Bronchial epithelial cell (primary cell): ENCODE measurements around the gene SOD1. TPM values are rescaled to one million over a fixed set of nuclear protein-coding genes. Genes with fewer than 3 reads are reported as not detected.
"Not testable (repeated sequence)": the region's sequence is repeated elsewhere in the genome, so short reads cannot be mapped to it uniquely, and the experiment has no call there.

Experiments used
- DNase-seq: peaks from one replicate; pipeline ENCODE4 v3.0.0-alpha.2; 2010; ENCODE audit warnings: low read depth
- FAIRE-seq: peaks from 2 replicates; lab custom pipeline; 2011; peaks lifted over from hg19 to GRCh38; lab: Jason Lieb, UNC
- H3K27me3 ChIP-seq: 2 replicates; pipeline ENCODE4 v1.5.1; 2011; ENCODE audit warnings: low read length; ENCODE audit not compliant: control insufficient read depth, insufficient read depth
- H3K36me3 ChIP-seq: 2 replicates; pipeline ENCODE4 v1.5.1; 2011; ENCODE audit warnings: low read length; ENCODE audit not compliant: control insufficient read depth, insufficient read depth
- H3K4me3 ChIP-seq: 2 replicates; pipeline ENCODE4 v1.5.1; 2011; ENCODE audit warnings: mild to moderate bottlenecking, low read depth, low read length, control low read depth
- CTCF ChIP-seq: IDR thresholded peaks from 2 replicates; pipeline ENCODE4 v1.5.1; 2011; ENCODE audit warnings: mild to moderate bottlenecking, moderate library complexity, low read length, control low read depth, inconsistent platforms; ENCODE audit not compliant: insufficient read depth, severe bottlenecking
- total RNA-seq: library from RNA; depleted of rRNA; stranded (reverse); fragments of >200 nt; gene quantifications from 2 replicates; pipeline ENCODE4 v1.2.1, GENCODE V29; 2014

The SOD1 gene
- total RNA-seq, 1 donor from 2014 or later: 154 TPM

DNA sequence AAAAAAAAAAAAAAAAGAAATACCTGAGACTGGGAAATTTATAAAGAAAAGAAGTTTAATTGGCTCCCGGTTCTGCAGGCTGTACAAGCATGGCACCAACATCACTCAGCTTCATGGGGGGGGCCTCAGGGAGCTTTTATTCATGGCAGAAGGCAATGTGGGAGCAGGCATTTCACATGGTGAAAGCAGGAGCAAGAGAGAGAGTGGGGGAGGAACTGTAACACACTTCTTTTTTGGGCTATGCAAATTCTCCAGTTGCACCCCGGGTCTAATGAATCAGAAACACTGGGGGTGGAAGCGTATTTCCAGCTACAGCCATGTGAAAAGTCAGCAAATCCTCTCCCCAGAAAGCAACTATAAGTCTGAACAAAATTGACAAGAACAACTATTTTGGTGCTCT is 11.8 kb upstream of the SOD1 start:
- no peak for TF ChIP-seq CTCF
- DNase-seq (no peak), FAIRE-seq (no peak)
- no peaks in the 10 kb centered on the region for H3K36me3 ChIP-seq
- H3K27me3 ChIP-seq: no peaks in the 10 kb centered on the region
- H3K4me3 ChIP-seq: no peak overlapping the region

DNA sequence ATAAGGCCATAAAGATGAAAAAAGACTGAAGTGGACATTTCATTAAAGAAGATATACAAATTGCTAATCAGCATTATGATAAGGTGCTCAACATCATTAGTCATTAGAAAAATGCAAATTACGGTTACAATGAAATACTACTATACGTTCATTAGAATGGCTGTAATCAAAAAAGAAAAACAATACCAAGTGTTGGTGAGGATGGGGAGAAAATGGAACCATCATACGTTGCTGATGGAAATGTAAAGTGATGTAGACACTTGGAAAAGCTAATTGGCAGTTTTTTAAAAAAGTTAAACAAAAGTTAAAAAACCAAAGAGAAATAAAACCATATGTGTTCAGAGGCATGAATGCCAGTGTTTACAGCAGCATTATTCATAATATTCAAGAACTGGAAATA is 8.6 kb upstream of the SOD1 start:
- TF ChIP-seq CTCF: no peak
- FAIRE-seq (no peak), DNase-seq (no peak)
- H3K36me3 ChIP-seq: no peaks in the 10 kb centered on the region
- no peaks in the 10 kb centered on the region for H3K27me3 ChIP-seq
- no peak overlapping the region for H3K4me3 ChIP-seq

GRCh38 chr21:31651491-31651890 is 8.0 kb upstream of the SOD1 start:
- DNase-seq, H3K27me3 ChIP-seq, H3K4me3 ChIP-seq, FAIRE-seq, H3K36me3 ChIP-seq: not testable (repeated sequence)

DNA sequence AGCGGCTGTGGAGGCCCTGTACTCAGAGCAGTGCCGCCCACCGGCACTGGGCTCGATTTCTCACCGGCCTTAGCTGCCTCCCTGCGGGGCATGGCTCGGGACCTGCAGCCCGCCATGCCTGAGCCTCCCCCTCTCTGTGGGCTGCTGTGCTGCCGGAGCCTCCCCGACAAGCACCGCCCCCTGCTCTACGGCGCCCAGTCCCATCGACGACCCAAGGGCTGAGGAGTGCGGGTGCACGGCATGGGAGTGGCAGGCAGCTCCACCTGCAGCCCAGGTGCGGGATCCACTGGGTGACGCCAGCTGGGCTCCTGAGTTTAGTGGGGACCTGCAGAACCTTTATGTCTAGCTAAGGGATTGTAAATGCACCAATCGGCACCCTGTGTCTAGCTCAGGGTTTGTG is 5.2 kb upstream of the SOD1 start:
- FAIRE-seq (no peak), DNase-seq (no peak)
- no peaks in the 10 kb centered on the region for H3K36me3 ChIP-seq
- TF ChIP-seq CTCF: no peak
- no peak overlapping the region for H3K4me3 ChIP-seq
- no peaks in the 10 kb centered on the region for H3K27me3 ChIP-seq

GRCh38 chr21:31654821-31655580 is 4.5 kb upstream of the SOD1 start:
- H3K36me3 ChIP-seq, H3K27me3 ChIP-seq, FAIRE-seq, H3K4me3 ChIP-seq, DNase-seq: not testable (repeated sequence)

DNA sequence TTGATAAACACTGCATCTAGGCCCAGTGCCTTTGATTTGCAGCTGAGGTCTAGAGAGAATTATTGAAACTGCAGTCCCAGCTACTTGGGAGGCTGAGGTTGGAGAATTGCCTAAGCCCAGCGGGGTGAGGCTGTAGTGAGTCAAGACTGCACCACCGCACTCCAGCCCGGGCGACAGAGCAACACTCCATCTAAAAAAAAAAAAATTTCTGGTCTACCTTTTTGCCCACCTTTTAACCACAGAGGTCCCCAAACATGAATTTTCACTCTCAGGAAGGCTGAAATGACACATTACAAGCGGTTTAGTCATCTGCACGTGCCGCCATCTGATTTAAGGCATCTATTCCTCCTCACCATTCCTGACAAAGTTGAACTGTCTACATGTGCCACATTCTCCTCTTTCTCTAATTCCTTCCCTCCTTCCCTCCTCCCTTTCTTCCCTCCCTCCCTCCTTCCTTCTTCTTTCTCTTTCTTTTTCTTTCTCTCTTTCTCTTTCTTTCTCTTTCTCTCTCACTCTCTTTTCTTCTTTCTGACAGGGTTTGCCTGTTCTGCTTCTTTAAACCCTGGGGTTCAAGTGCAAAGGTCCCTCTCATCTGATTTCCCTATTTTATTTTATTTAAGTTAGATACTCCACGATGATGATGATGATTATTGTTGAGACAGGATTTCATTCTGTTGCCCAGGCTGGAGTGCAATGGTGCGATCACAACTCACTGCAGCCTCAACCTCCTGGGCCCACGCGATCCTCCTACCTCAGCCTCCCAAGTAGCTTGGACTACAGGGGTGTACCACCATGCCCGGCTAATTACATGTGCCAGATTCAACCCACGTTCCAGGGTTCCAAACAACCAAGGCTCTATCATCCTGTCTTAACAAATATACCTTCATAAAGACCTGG is 3.0 kb upstream of the SOD1 start:
- FAIRE-seq: no peak
- Histone ChIP-seq H3K36me3 (no peaks in the 10 kb centered on the region), H3K27me3 (no peaks in the 10 kb centered on the region), H3K4me3 (no peak overlapping the region)
- DNase-seq: no peak
- TF ChIP-seq CTCF: no peak
